Suprapubic skin (tissue), 4 donors: ENCODE results near the gene DIPK1A.

Experiments
- CTCF ChIP-seq, 2 donors: fragments of 200-600 bp in 1 of 2; fragments of 450-650 bp in 1 of 2; sonication (generic) in 1 of 2; IDR thresholded peaks; one replicate each; pipeline ENCODE4 v1.5.1; 2016 to 2019; ENCODE audit warnings: antibody characterized with exemption in 2 of 2, mild to moderate bottlenecking in 1 of 2, moderate library complexity in 1 of 2
- EP300 ChIP-seq: sonication (generic); formaldehyde crosslinking; IDR thresholded peaks from one replicate; pipeline ENCODE4 v1.6.1; 2017; ENCODE audit warnings: antibody characterized with exemption
- POLR2A ChIP-seq, 2 donors: fragments of 450-650 bp; IDR thresholded peaks; one replicate each; pipeline ENCODE4 v1.6.1; 2017; ENCODE audit warnings: antibody characterized with exemption in 2 of 2, mild to moderate bottlenecking in 2 of 2, moderate library complexity in 2 of 2
- POLR2AphosphoS5 ChIP-seq, 3 donors: sonication (generic); formaldehyde crosslinking; IDR thresholded peaks; one replicate each; pipeline ENCODE4 v1.6.1; 2017; ENCODE audit warnings: antibody characterized with exemption in 3 of 3

- TF ChIP-seq EP300 (no peak), CTCF (IDR thresholded peaks at IDR 0.05) (no peak), POLR2AphosphoS5 (IDR thresholded peaks at IDR 0.05) (no peak), POLR2A (IDR thresholded peaks at IDR 0.05) (no peak)
These were observed 3.7 kb upstream of the DIPK1A start for GRCh38 chr1:92964998-92965397.
